Smooth muscle cell of the brain vasculature (primary cell): ENCODE results near the gene HS3ST5.
"Not testable (repeated sequence)": the region's sequence is repeated elsewhere in the genome, so short reads cannot be mapped to it uniquely, and the experiment has no call there.

Source experiments
- DNase-seq: peaks from one replicate; pipeline ENCODE4 v3.0.0-alpha.2; 2012; ENCODE audit warnings: low read depth, low spot score

The HS3ST5 gene

DNA sequence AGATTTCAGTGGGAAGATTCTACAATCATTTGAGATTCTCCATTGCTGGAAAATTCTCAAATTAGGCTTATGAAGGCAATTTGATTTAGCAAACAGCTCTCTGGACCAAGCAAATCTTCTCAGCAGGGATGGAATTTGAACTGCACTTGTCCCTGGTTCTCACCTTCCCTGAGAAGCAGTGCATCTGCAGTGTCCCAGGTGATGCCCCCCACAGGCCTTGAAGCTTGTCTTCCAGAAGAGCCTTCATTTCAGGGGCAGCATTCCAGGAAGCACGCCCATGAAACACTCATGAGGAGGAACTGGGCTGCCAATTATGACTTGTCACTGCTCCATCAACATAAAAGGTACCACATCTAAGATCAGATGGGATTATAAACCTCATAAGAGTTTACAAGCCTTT, 289.0 kb downstream of the HS3ST5 start:
- DNase-seq: no peak

GRCh38 chr6:114052141-114052540, 290.7 kb downstream of the HS3ST5 start:
- DNase-seq: no peak

- DNase-seq: no peak
Observed at GRCh38 chr6:114051031-114051430, 291.8 kb downstream of the HS3ST5 start.

GRCh38 chr6:114049367-114049966, 293.4 kb downstream of the HS3ST5 start:
- no peak for DNase-seq

- not testable (repeated sequence) for DNase-seq
Observed at GRCh38 chr6:114044566-114044965, 298.3 kb downstream of the HS3ST5 start.

- no peak for DNase-seq
Observed at GRCh38 chr6:114042267-114043016, 300.4 kb downstream of the HS3ST5 start.

- DNase-seq: no peak
Observed at GRCh38 chr6:114040871-114041270, 302.0 kb downstream of the HS3ST5 start.

DNA sequence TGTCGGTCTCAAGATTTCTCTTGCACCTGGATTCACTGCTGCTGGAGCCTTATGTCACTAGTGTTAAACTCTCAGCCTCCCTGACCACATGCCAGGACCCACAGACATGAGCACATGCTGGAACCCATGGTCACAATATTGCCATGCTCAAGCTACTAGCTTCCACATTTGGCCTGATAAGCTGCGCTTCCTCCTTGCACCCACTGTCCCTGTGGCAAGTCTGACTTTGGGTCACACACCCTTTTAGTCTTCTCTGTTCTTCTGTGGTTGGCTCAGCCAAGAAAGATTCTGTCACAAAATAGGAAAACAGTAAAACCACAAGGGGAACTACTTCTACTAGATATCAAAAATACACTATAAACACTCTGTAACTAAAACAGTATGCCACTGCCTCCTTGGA, 303.0 kb downstream of the HS3ST5 start:
- DNase-seq: no peak

GRCh38 chr6:114033606-114034005, 309.2 kb downstream of the HS3ST5 start:
- no peak for DNase-seq

DNA sequence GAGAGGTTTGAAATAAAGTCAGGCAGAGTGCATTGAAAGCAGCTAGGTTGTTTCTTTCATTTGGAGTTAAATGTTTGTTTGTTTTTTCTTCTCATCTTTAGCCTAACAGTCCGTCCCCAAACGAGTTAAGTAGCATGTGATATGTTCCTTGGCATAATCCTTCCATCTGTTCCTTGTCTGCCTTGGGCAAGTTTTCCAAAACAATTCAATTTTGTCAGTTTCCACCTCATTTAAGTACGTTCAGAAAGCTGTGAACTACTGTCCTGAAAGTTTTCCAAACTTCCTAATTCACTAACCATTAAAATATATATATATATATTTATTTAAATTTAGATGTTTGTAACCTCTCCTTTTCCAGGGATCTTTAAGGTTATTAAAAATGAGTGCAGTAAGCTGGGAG, 310.1 kb downstream of the HS3ST5 start:
- no peak for DNase-seq

DNA sequence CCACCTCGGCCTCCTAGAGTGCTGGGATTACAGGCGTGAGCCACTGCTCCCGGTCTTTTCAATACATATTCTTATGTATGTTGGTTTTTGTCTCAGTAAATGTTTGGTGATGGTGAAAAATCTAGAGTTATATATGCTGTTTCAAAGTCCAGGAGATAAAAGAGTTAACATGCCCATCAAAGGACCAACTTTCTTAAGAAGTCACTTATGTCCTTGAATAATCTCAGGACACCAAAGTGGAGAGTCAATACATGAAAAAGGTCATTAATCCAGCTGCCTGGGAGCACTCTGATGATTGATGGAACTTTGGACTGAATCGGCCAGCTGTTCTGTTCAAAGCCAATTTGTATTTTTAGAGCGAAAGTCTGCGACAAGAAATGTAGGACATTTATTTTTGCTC, 312.1 kb downstream of the HS3ST5 start:
- DNase-seq: no peak

DNA sequence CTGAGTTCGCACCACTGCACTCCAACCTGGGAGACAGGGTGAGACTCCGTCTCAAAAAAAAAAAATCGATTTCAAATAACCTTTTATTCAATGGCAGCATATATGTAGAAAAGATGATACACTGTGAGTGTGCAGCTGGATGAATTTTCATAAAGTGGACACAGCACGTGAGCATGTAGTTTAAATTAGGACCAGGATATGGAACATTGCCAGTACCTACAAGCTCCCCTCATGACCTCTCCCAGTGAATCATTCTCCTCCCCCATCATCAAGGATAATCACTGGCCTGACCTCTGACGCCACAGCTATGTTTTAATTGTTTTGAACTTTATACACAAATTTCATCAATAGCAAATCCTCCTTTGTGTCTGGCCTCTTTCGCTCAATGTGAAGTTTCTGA, 318.1 kb downstream of the HS3ST5 start:
- DNase-seq: no peak

GRCh38 chr6:114020196-114020595, 322.6 kb downstream of the HS3ST5 start:
- DNase-seq: no peak

DNA sequence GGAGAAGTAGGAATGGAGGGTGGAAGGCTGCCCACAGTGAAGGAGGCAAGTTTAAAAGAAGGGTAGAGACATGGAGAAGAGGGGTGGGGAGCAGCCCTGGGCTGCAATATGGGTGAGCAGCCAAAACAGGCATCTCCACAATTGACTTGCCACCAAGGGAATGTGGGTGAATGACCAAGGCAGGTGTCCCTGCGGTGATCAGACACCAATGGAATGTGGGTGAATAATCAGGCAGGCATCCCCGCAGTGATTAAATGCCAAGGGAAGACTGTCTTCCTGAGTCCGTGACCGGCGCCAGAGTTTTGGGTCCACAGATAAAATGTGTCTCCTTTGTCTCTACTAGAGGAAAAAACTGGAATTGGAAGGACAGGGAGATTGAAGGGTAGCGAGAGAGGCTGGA, 325.7 kb downstream of the HS3ST5 start:
- not testable (repeated sequence) for DNase-seq

DNA sequence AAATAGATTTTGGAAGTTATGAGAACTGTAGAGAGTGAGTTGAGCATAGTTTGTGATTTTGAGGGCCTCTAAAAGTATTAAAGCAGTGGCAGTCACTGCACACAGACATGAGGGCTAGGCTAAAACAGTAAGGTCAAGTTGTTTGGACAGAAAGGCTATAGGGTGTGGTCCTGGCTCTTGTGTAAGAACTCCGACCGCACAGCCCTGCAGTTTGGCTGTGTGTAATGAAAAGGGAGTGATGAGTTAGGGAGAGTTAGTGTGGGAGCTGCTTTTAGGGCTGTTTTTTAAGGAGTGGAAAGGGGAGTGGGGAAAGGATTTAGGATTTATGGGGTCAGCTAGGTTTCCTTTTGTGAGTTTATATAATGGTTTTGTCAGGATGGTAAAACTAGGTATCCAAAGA, 328.7 kb downstream of the HS3ST5 start:
- DNase-seq: not testable (repeated sequence)

GRCh38 chr6:114011486-114011885, 331.3 kb downstream of the HS3ST5 start:
- not testable (repeated sequence) for DNase-seq

DNA sequence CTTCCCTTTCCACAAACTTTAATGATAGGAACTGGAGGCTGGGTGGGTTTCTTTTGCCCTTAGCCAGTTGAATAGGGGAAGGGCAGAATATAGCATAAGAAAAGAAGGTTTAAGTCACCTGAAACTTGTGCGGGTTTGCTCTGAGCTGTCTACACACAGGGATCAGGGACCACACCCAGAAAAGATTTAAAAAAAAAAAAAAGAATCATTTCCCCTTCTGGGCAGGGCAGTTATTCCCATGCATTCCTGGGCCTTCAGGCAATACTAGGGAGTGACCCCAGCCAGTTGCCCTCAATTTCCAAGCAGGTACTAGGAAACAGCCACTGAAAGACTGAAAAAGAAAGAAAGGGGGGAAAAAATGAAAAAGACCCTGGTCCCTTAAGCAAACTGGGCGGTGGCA, 332.3 kb downstream of the HS3ST5 start:
- no peak for DNase-seq

DNA sequence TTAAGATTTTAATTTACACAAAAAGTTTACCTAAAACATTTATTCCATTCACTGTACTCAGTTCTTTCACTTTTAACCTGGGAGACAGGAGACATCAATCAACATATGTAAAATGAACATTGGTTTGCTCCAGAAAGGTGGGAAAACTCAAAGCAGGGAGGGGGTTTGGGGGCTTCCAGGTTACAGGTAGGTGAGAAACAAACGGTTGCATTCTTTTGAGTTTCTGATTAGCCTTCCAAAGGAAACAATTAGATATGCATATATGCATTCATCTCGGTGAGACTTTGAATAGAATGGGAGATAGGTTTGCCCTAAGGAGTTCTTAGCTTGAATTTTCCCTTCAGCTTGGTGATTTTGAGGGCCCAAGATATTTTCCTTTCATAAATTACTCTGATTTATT, 333.6 kb downstream of the HS3ST5 start:
- no peak for DNase-seq

GRCh38 chr6:114008331-114008730, 334.5 kb downstream of the HS3ST5 start:
- DNase-seq: no peak

DNA sequence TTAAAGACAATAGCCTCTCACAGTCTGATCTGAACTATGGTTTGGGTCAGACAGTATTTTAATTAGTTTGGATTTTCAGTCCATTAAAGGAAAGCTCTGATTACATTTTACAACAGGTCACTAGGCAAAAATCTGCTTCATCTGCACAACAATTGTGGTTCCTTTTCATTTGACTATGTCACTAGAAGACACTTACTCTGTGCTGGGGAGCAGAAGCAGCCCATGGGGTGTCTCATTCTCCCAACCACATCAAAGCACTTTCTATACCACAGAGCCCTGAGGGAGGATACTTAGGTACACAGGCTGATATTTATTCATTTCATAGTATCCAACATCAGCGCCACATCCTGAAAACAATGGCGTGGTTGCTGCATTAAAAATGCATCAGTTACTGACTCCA, 335.3 kb downstream of the HS3ST5 start:
- DNase-seq: no peak
